ENCODE data around the gene APH1A.

GRCh38 chr1:150259217-150259616 lies 9.6 kb downstream of the APH1A start:
- TF ChIP-seq CTCF (conservative IDR thresholded peaks at IDR 0.05; ENCODE audit: low read depth, low read length) (no peak), EZH2phosphoT487 (IDR thresholded peaks at IDR 0.05; ENCODE audit: borderline replicate concordance, low read length) (no peak), EZH2 (IDR thresholded peaks at IDR 0.05; ENCODE audit: low read length, unreplicated experiment) (no peak)

All from PC-3 (cell line).